ENCODE results near the gene RPP25L. TPM values are rescaled to one million over a fixed set of nuclear protein-coding genes. Genes with fewer than 3 reads are reported as not detected.

RPP25L gene
- total RNA-seq, 1 donor from 2014 or later = 17.5 TPM

DNA sequence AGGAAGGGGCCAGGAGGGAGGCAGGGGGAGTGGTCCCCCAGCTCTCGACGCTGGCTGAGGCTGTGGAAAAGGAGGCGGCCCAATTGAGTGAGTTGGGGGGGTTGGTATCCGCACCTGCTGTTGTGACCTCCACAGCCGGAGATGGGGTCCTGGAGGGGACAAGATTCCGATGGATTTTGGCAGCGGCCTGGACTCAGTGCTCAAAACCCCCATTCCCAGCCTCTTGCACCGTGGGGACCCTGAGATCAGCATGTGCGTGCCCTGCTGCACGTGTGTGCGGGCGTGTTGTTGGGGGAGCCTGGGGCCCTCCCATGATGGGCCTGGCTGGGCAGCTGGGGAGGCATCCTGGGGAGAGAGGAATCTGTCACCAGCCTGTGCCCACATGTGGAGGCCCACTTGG lies 37.3 kb downstream of the RPP25L start:
- Mint-ChIP-seq H3K27ac (no peak overlapping the region), H3K4me1 (peaks cover 19% of the 10 kb centered on the region), H3K4me3 (no peak overlapping the region), H3K36me3 (ENCODE audit: low read depth) (no peaks in the 10 kb centered on the region), H3K27me3 (peaks cover 34% of the 10 kb centered on the region), H3K9me3 (no peaks in the 10 kb centered on the region)
- ATAC-seq (ENCODE audit: low read depth) (no peak), DNase-seq (no peak)
- TF ChIP-seq, protein P1, sequence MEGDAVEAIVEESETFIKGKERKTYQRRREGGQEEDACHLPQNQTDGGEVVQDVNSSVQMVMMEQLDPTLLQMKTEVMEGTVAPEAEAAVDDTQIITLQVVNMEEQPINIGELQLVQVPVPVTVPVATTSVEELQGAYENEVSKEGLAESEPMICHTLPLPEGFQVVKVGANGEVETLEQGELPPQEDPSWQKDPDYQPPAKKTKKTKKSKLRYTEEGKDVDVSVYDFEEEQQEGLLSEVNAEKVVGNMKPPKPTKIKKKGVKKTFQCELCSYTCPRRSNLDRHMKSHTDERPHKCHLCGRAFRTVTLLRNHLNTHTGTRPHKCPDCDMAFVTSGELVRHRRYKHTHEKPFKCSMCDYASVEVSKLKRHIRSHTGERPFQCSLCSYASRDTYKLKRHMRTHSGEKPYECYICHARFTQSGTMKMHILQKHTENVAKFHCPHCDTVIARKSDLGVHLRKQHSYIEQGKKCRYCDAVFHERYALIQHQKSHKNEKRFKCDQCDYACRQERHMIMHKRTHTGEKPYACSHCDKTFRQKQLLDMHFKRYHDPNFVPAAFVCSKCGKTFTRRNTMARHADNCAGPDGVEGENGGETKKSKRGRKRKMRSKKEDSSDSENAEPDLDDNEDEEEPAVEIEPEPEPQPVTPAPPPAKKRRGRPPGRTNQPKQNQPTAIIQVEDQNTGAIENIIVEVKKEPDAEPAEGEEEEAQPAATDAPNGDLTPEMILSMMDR (IDR thresholded peaks at IDR 0.05) = no peak
- POLR2A ChIA-PET = no interaction called here
- CTCF ChIA-PET = no interaction called here
- intact Hi-C loops (cut with micrococcal nuclease) = no loop called here

DNA sequence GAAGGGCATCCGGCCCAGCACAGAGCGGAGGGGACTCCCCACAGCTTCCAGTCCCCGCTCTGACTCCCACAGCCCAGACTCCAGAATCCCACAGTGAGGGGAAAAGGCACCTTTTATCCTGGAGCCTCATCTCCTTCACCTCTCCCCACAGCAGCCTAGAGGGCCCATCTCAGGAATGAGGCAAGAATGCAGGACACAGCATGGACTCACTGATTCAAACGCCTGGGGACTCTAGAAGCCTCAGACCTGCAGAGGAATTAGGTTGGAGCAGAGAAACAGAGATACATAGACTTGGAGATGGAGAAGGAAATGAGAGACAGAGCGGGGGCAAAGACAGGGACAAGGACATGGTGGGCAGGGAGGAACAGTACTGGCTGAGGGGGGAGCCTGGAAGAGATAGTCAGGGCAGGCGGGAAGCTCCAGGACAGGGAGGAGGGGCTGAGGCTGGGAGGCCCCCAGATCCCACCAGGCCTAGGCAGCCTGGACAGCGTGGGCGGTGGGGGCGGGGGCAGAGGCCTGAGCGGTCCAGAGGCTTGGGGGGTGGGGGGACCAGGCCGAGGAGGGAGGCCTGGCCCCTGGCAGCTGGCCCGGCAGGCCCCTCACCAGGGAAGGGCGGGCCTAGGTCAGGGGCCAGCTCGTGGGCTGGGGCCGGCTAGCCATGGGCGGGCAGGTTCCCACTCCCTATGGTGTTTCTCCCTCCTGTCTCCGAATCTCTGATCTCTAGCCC lies 38.1 kb downstream of the RPP25L start:
- no peak for ATAC-seq (ENCODE audit: low read depth)
- intact Hi-C loops (cut with micrococcal nuclease) = no loop called here
- Mint-ChIP-seq H3K4me3 (no peak overlapping the region), H3K9me3 (no peaks in the 10 kb centered on the region), H3K36me3 (ENCODE audit: low read depth) (no peaks in the 10 kb centered on the region), H3K4me1 (peaks cover 14% of the 10 kb centered on the region), H3K27ac (no peak overlapping the region), H3K27me3 (peaks cover 28% of the 10 kb centered on the region)
- POLR2A ChIA-PET = no interaction called here
- CTCF ChIA-PET = no interaction called here
- TF ChIP-seq, protein P1 (IDR thresholded peaks at IDR 0.05) = no peak
- no peak for DNase-seq

DNA sequence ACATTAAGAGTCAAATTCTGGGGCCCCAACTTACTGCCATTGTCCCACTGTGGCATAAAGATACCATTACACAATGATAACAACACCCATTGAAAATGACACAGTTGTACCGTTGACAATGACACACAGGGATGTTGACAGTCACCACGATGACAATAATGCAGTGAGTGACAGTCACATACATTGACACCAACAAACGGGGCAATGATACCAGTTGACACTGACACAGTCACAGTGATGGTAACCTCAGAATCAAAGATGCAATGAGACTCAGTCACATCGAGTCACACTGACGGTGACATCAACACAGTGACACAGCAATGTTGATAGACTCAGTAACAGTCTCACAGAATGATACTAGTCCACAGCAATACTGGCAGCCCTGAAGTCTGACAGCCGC lies 39.3 kb downstream of the RPP25L start:
- no peak for ATAC-seq (ENCODE audit: low read depth)

DNA sequence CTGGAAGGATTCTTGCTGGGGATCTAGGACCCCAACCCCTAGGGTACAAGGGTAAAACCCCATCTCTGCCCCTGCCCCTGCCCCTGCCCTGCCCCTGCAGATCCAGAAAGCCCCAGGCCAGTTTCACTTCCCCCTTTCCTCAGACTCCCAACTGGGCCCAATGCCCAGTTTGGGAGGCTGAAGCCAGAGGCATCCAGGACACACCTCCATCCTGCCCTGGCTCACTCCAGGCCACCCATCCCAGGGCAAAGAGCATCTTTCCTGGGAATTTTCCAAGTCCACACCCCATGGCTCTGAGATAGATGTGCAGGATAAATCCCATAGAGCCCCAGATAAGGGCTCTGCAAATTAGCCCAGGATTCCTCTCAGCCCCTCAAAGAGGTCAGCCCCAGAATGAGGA lies 39.8 kb downstream of the RPP25L start:
- Mint-ChIP-seq H3K36me3 (ENCODE audit: low read depth) (no peaks in the 10 kb centered on the region), H3K27me3 (peaks cover 28% of the 10 kb centered on the region), H3K27ac (no peak overlapping the region), H3K9me3 (no peaks in the 10 kb centered on the region), H3K4me1 (peaks cover 8% of the 10 kb centered on the region), H3K4me3 (no peak overlapping the region)
- ChIA-PET POLR2A (no interaction called here), CTCF (no interaction called here)
- intact Hi-C loops (cut with micrococcal nuclease) = no loop called here
- ATAC-seq (ENCODE audit: low read depth) (no peak), DNase-seq (no peak)
- TF ChIP-seq, protein P1 (IDR thresholded peaks at IDR 0.05) = no peak

More for the DNA sequence above, 39.3 kb downstream of the RPP25L start:
- Mint-ChIP-seq H3K9me3 (no peaks in the 10 kb centered on the region), H3K36me3 (ENCODE audit: low read depth) (no peaks in the 10 kb centered on the region), H3K27me3 (peaks cover 28% of the 10 kb centered on the region), H3K4me3 (no peak overlapping the region), H3K4me1 (peaks cover 13% of the 10 kb centered on the region), H3K27ac (no peak overlapping the region)
- DNase-seq = no peak
- POLR2A ChIA-PET = no interaction called here
- intact Hi-C loops (cut with micrococcal nuclease) = no loop called here
- CTCF ChIA-PET = no interaction called here
- TF ChIP-seq, protein P1 (IDR thresholded peaks at IDR 0.05) = no peak

DNA sequence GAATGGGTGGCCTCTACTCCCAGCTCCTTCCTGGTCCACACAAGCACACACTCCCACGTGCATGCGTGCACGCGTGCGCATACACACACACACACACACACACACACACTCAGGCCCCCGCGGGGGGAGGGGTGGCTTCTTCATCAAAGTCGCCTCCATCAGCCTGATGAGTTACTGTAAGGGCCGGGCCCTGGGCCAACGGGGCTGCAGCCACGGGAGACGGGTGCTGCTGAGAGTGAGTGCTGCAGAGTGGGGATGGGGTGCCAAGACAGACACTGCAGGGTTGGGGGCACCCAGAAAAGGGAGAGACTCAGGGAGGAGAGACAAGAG lies 40.5 kb downstream of the RPP25L start:
- H3K4me3 Mint-ChIP-seq = no peak overlapping the region
- DNase-seq (no peak), ATAC-seq (ENCODE audit: low read depth) (no peak)
- intact Hi-C loops (cut with micrococcal nuclease) = no loop called here
- peaks cover 7% of the 10 kb centered on the region for H3K4me1 Mint-ChIP-seq
- H3K9me3 Mint-ChIP-seq = no peaks in the 10 kb centered on the region
- CTCF ChIA-PET = no interaction called here
- peaks cover 31% of the 10 kb centered on the region for H3K27me3 Mint-ChIP-seq
- no peak overlapping the region for H3K27ac Mint-ChIP-seq
- H3K36me3 Mint-ChIP-seq (ENCODE audit: low read depth) = no peaks in the 10 kb centered on the region
- POLR2A ChIA-PET = no interaction called here
- TF ChIP-seq, protein P1 (IDR thresholded peaks at IDR 0.05) = no peak
